ENCODE data around the gene MYLIP. TPM values are rescaled to one million over a fixed set of nuclear protein-coding genes. Genes with fewer than 3 reads are reported as not detected.

The MYLIP gene
- total RNA-seq, 1 experiment from 2014 or later = 27.0 TPM

DNA sequence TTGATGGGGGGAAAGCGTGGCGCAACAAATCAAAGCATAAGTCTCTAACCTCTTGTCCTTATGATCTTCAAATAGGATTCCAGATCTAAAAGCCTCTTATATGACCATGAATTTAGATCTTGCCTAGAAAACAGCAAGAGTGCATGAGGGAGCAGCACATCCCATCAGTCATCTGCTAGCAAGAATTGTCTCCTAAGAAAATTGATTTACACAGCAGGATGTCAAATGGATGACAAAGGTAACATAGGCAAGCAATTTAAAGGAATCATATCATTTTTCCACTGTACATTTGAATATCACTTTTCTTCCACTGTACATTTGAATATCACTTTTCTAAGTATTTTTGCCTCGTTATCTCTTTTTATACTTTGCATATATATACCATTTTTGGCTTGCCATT is 7.5 kb upstream of the MYLIP start:
- Histone ChIP-seq H3T11ph (ENCODE audit: low read length) (no peak overlapping the region), H4K20me1 (ENCODE audit: control insufficient read depth, insufficient read depth, insufficient read length) (no peaks in the 10 kb centered on the region), H3K9ac (ENCODE audit: extremely low read depth, insufficient read length, low read length) (no peak overlapping the region), H3K56ac (ENCODE audit: insufficient read length, low read depth, low read length) (no peak overlapping the region), H3K79me1 (ENCODE audit: insufficient read depth, low read depth, low read length, poor library complexity, severe bottlenecking) (no peaks in the 10 kb centered on the region), H3K4ac (ENCODE audit: low read depth, low read length) (no peak overlapping the region), H3K23ac (ENCODE audit: insufficient read length, low read depth, low read length) (no peak overlapping the region), H4K5ac (ENCODE audit: insufficient read length, low read depth, low read length) (no peak overlapping the region), H2BK5ac (ENCODE audit: insufficient read length, low read length) (no peak overlapping the region), H3K27ac (ENCODE audit: insufficient read length, low read depth, low read length) (no peak overlapping the region), H3K23me2 (ENCODE audit: insufficient read length, low read depth, low read length, poor library complexity, severe bottlenecking) (no peaks in the 10 kb centered on the region), H2AK5ac (ENCODE audit: insufficient read length, low read length) (no peak overlapping the region), H3K18ac (ENCODE audit: insufficient read length, low read depth, low read length) (no peak overlapping the region), H2AFZ (ENCODE audit: low read length) (no peak overlapping the region), H3K4me2 (ENCODE audit: insufficient read depth, insufficient read length, low read length) (no peak overlapping the region), H4K91ac (ENCODE audit: insufficient read length, low read depth, low read length) (no peak overlapping the region), H3K79me2 (ENCODE audit: insufficient read depth, low read length) (no peaks in the 10 kb centered on the region), H2BK120ac (ENCODE audit: low read depth, low read length, poor library complexity, severe bottlenecking) (no peak overlapping the region), H2BK20ac (ENCODE audit: low read depth, low read length, poor library complexity, severe bottlenecking) (no peak overlapping the region), H3K9me3 (ENCODE audit: control insufficient read depth, low read depth, low read length) (no peaks in the 10 kb centered on the region), H3K27me3 (ENCODE audit: insufficient read depth, low read length) (no peaks in the 10 kb centered on the region), H2BK12ac (ENCODE audit: insufficient read length, low read depth, low read length) (no peak overlapping the region), H2BK15ac (ENCODE audit: low read depth, low read length) (no peak overlapping the region), H4K8ac (replicated peaks; ENCODE audit: insufficient read length, low read depth, low read length) (no peak overlapping the region), H3K4me1 (ENCODE audit: insufficient read depth, low read length) (no peaks in the 10 kb centered on the region), H3K14ac (ENCODE audit: insufficient read depth, low read length) (no peak overlapping the region)
- Mint-ChIP-seq H3K9me3 (no peaks in the 10 kb centered on the region), H3K4me1 (no peaks in the 10 kb centered on the region), H3K27me3 (ENCODE audit: low read depth) (no peaks in the 10 kb centered on the region), H3K27ac (no peak overlapping the region), H3K4me3 (no peak overlapping the region), H3K36me3 (ENCODE audit: insufficient read depth in 1 of 3, low read depth in 3 of 3) (no peaks in the 10 kb centered on the region)
- WGBS (ENCODE audit: extremely low coverage, insufficient read length, low lambda C conversion rate) = no CpG with 5 or more reads among the region's 3 CpGs
- TF ChIP-seq, protein P1, sequence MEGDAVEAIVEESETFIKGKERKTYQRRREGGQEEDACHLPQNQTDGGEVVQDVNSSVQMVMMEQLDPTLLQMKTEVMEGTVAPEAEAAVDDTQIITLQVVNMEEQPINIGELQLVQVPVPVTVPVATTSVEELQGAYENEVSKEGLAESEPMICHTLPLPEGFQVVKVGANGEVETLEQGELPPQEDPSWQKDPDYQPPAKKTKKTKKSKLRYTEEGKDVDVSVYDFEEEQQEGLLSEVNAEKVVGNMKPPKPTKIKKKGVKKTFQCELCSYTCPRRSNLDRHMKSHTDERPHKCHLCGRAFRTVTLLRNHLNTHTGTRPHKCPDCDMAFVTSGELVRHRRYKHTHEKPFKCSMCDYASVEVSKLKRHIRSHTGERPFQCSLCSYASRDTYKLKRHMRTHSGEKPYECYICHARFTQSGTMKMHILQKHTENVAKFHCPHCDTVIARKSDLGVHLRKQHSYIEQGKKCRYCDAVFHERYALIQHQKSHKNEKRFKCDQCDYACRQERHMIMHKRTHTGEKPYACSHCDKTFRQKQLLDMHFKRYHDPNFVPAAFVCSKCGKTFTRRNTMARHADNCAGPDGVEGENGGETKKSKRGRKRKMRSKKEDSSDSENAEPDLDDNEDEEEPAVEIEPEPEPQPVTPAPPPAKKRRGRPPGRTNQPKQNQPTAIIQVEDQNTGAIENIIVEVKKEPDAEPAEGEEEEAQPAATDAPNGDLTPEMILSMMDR (conservative IDR thresholded peaks at IDR 0.05) = no peak
- no peak for DNase-seq
